HG03457 (cell line): Measurements from ENCODE around the gene GET4.
A peak's percentile ranks its signal among the peaks of the same experiment; 100 is the strongest.

ENCODE experiments used
- ATAC-seq: cut with Tn5 transposase; IDR thresholded peaks from one replicate; pipeline ENCODE4 v1.9.1; 2021; ENCODE audit warnings: moderate number of reproducible peaks; ENCODE audit not compliant: unreplicated experiment

The GET4 gene

GRCh38 chr7:876077-876971, at the start of gene GET4:
Gene GET4, plus strand, starts transcription at chr7:876554. Its CDS starts 92 bp downstream, at chr7:876646.
- peak; percentile 57 for ATAC-seq

DNA sequence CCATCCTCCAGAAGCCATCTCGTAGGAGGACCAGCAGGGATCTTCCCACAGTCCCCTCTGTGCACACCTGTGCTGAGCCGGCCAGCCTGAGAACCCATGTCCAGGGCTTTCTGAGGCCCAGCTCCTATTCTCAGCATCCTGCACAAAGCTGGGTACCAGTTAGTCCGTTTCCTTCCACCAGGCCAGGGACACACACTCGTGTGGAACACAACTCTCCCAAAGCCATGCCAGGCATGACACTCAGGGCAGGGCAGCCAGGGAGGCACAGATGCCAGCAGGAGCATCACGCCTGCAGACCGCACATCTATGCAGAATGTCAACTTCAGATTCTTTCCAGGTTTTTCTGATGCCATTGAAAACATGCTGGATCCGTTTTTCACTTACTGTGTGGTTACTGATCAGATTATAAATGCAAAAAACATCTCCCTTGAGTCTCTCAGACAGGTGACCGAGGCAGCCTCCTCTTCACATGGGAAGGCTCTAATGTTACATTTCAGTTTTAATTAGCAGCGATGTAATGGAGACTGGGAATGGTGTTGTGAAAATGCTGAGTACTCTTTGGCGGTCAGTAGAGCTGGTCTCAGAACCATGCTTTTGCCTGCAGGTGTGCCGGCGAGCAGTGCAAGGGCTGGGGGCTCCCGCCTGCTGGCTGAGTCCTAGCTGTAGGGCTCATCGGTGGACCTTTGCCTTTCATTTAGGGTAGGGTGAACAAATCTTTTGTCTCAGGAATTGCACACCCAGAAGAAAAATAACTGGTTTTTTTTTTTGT, 47.4 kb upstream of the GET4 start:
- ATAC-seq, result no peak

DNA sequence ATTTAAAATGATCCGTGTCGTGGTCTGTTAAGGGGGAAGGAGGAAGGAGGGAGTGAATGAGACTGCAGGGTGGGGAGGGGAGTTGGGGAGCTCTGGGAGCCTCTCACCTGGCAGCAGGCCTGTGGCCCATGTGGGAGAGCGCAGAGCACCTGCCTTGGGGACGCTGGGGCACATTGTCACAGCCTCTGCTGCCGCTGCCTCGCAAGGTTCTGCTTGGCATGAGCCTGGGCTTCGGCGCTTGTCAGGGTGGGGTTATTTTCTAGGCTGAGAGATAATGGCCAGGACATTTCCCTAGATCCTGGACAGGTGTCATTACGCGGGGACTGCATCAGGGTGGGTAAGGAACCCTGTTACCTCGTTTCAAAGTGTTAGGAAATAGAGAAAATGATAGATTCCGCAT, 46.3 kb upstream of the GET4 start:
- ATAC-seq, result no peak

DNA sequence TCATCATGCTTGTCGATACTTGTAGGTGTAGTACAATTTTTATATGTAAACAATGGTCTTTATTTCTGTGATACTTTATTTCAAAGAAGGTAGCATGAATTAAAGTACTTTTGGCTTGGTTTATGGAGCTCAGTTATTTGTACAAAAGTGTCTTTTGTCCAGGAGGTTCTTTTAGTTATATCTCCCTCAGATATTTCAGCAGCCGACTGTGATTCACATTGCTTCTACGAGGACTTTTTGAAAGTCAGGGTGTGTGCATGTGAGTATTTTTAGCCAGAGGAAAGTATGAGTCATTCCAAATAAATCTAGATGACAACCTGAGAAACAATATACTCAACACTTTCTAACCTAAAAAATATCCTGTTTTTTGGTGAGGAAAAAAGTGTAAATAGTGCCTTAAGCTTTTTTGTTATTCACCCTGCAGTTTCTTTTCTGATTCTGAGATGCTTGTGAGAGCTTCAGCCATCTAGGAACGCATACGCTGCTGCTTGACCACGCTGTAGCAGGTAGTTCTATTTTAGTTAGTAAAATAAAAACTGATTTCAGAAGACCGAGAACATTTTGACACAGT, 44.7 kb upstream of the GET4 start:
- ATAC-seq, result no peak

GRCh38 chr7:832167-832967, 44.0 kb upstream of the GET4 start, which contains the start of gene SUN1:
Gene SUN1, plus strand, starts transcription at chr7:832476. Its CDS starts 49 bp downstream, at chr7:832525.
- ATAC-seq, result no peak

DNA sequence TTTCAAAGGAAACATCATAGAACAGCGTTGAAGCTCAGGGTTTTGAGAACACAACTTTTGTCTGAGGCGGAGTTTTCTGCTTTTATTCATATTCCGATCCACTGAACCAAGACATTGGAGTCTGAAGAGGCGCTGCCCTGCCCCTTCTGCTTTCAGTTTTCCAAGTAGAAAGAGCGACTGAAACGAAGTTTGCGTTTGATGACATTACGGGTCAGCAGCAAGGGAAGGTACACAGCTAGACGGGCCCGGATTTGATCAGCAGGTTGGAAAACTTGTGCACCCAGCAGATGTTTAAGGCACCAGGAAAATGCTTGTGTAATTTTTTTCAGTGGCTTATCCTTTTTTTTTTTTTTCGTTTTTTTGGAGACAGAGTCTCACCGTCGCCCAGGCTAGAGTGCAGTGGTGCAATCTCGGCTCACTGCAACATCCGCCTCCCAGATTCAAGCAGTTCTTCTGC, 43.4 kb upstream of the GET4 start:
- no peak for ATAC-seq

DNA sequence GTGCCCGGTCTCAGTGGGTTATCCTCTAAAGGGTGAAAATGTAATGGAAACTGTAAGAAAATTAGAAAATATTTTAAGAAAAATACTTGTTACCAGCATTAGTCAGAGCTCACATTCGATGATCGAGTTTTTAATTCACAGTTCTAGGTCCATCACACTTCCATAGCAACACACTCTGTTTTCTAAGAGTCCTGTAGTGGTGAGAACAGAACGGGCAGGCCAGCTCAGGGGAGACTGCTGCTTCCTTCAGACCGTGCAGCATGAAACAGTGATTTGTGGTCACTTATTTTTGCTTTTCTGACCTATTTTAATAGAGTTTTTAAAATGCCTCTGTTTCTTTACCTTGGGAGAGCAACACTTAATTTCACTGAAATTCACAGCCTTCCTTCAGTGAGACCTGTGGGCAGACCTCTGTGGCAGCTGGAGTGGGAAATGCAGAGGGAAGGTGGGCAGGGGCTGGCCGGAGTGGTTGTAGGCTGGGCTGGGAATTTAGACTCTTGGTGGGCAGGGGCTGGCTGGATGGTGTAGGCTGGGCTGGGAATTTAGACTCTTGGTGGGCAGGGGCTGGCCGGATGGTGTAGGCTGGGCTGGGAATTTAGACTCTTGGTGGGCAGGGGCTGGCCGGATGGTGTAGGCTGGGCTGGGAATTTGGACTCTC, 42.6 kb upstream of the GET4 start:
- no peak for ATAC-seq

DNA sequence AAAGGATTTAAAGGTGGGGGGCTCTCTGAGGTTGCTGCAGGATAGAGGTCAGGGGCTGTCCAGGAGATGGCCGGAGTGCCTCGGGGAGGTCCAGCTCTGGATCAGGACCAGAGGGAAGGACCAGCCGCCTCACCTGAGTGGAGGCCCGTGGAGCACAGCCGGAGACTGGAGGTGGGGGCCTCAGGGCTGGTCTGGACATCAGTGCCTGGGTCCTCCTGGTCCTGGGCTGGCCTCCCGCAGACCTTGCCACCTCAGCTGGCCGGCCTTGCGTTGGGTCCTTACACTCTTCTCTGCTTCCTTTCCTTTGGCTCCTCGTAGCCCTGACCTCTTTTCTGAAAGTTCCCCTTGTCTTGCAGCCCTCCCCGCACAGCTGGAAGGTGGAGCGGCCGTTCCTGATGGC, 42.1 kb upstream of the GET4 start:
- no peak for ATAC-seq

DNA sequence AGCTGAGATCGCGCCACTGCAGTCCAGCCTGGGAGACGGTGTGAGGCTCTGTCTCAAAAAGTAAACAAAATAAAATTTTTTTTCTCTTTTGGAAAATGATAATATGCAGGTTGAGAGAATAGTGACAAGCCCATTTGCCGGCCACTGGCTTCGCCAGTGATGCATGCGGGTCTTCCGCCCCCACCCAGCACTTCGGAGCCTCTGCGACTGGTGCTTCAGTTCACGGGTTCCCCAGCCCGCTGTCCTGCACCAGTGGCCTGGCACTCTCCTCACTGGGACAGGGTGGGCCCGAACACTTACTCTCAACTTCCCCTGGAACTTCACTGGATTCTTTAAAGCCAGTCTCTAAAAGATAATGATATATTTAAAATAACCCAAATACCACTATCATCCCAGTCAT, 41.3 kb upstream of the GET4 start:
- no peak for ATAC-seq

GRCh38 chr7:835485-836401, 40.6 kb upstream of the GET4 start:
- no peak for ATAC-seq

GRCh38 chr7:836429-836828, 39.9 kb upstream of the GET4 start:
- ATAC-seq, result no peak

DNA sequence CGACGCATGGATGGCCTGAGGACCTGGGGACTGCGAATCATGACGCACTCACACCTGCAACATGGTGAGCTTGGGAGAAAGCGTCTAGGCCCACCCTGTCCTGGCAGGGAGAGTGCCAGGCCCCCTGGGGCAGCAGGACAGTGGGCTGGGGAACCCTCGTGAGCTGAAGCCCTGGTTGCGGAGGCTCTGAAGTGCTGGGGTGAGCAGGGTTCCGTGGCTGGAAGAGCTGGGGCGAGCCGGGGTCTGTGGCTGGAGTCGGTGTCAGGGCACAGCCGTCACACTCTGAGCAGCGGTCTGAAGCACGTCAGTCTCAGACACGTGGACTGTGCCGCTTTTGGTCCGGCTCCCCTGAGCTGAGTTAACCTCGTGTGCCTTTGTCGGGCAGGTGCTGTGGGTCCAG, 39.4 kb upstream of the GET4 start:
- ATAC-seq, result no peak

DNA sequence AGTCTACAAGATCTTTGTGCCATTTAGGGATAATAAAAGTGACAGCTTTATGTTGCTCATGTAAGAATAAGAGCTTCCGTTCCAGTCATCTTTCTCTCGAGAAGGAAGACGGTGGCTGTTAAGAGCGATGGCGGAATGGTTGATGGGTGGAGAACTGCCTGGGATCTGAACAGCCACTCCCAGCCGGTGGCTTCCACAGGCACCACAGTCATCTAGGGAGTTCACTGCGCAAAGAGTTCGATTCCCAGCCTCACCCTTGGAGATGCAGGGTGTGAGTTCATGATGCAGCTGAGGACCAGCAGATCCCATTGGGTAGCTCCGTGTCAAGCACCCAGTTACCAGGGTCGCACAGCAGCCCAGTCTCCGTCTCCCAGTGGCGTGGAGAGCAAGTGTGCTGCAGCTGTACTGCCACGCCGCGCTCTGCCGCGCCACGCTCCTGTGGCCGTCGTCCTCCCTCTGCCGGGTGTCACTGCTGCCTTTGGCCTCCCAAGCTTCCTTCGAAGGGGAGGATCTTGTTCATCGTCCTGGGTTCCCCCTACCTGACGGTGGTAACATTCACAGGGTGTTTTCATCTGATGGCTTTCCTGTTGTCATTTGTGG, 36.3 kb upstream of the GET4 start:
- ATAC-seq, result no peak

DNA sequence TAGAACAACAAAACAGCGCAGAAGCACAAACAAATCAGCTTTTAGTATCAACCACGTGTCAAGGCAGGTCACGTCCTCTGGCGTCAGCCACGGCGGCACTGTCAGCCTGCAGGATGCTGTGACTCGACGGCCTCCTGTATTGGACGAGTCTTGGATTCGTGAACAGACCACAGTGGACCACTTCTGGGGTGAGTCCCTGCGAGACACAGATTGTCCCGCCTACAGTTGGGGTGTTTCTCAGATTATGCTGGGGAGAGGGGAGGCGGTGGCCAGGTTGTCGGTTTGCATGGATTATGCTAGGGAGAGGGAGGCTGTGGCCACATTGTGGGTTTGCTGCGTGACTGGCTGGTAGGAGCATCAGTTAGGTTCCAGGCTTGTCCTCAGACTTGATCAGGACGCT, 34.4 kb upstream of the GET4 start:
- no peak for ATAC-seq

DNA sequence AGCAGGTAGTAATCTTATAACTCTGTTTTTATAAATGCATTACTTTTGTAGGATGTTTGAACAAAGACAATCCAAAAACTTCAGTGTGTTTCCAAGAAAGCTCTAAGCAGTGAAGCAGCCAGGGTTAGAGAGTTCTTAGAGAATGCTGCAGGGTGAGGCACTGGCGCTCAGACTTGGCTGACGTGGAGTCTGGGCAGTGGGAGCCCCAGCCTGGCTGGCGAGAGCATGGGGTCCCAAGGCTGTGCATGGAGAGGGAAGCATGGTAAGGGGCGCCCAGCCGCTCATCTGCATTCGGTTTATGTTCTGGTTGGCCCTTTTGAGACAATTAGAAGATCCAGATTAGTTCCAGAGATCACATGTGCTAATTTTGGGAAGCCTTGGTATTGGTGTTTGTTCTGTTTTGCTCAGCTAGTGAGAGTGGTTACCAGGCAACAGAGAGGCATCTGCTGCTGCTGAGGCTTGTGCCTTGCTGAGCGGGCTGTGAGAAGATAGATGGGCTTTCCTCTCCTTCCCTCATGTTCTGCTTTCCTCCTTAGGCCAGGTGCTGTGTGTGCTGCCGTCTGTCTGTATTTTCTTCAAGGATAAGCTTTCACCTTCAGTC, 33.8 kb upstream of the GET4 start:
- no peak for ATAC-seq

GRCh38 chr7:843230-843629, 33.1 kb upstream of the GET4 start:
- ATAC-seq, result no peak

DNA sequence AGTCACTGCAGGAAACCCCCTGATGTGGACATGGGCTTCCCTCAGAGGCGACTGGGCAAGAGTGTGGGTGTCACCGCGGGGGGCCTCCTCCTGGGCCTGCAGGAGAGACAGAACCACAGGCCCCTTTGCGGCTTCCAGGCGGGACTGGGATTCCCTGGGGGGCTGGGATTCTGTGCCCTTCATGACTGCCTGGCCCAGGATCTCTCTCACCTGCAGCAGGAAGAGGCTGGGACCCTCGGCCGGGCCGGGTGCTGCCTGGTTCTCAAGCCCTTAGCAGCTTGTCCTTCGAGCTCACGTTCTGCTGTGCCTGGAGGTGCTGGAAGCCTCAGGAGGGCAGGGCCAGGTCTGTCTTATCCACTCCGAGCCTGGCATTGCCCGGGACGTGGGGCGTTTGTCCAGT, 32.3 kb upstream of the GET4 start:
- no peak for ATAC-seq

DNA sequence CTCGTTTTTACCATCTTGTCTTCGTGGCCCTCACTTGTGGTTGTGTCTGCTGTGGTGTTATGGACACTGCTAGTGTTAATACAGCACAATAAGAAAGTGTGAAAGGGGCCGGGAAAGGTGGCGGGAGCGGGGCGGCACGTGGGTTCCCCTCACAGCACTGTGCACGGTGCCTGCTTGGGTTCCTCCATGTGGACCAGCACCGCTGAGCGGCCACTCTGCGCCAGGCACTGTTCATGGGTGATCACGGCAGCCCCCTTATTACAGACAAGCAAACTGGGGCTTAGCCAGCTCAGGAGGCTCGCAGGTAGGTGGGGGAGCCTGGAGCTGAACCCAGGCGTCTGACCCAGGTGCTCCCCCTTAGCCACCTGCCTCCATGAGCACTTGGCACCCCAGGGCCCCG, 31.8 kb upstream of the GET4 start:
- ATAC-seq, result no peak
